Sigmoid colon (tissue), 7 donors: ENCODE data around the gene IL23A. TPM values are rescaled to one million over a fixed set of nuclear protein-coding genes. Genes with fewer than 3 reads are reported as not detected.

ENCODE experiments used
- DNase-seq: peaks from one replicate; pipeline ENCODE4 v3.0.0-alpha.2; 2019
- H3K27ac ChIP-seq, 4 donors: fragments of 200-600 bp; sonication (generic); one replicate each; pipeline ENCODE4 v1.5.1; 2016 to 2019; ENCODE audit warnings: mild to moderate bottlenecking in 1 of 4
- H3K27me3 ChIP-seq, 3 donors: fragments of 200-600 bp; sonication (generic); one replicate each; pipeline ENCODE4 v1.5.1; 2019; ENCODE audit warnings: mild to moderate bottlenecking in 1 of 3
- H3K36me3 ChIP-seq, 4 donors: fragments of 200-600 bp; sonication (generic); one replicate each; pipeline ENCODE4 v1.5.1; 2016 to 2019
- H3K4me1 ChIP-seq, 4 donors: fragments of 200-600 bp; sonication (generic); one replicate each; pipeline ENCODE4 v1.5.1; 2017 to 2019
- H3K4me3 ChIP-seq, 4 donors: fragments of 200-600 bp; sonication (generic); one replicate each; pipeline ENCODE4 v1.5.1; 2017 to 2019; ENCODE audit warnings: mild to moderate bottlenecking in 2 of 4, moderate library complexity in 1 of 4
- H3K9me3 ChIP-seq, 4 donors: fragments of 200-600 bp in 3 of 4; sonication (generic) in 3 of 4; one replicate each; pipeline versions ENCODE4 v1.5.1 to v1.6.1; 2013 to 2019
- EP300 ChIP-seq, 4 donors: sonication (generic); formaldehyde crosslinking; IDR thresholded peaks; one replicate each; pipeline ENCODE4 v1.6.1; 2017; ENCODE audit warnings: antibody characterized with exemption in 4 of 4
- POLR2A ChIP-seq, 2 donors: fragments of 450-650 bp; IDR thresholded peaks; one replicate each; pipeline ENCODE4 v1.6.1; 2016; ENCODE audit warnings: antibody characterized with exemption in 2 of 2, mild to moderate bottlenecking in 2 of 2, moderate library complexity in 2 of 2
- POLR2AphosphoS5 ChIP-seq, 4 donors: sonication (generic); formaldehyde crosslinking; IDR thresholded peaks; one replicate each; pipeline ENCODE4 v1.6.1; 2017; ENCODE audit warnings: antibody characterized with exemption in 4 of 4
- WGBS, 2 donors: extraction: QIAGEN DNeasy Blood & Tissue Kit; methylation state at CpG; one replicate each; pipeline ENCODE4 v1.1.7; 2013; 5-methylcytosine and 5-hydroxymethylcytosine counted together
- intact Hi-C: fragments of 100-400 bp; cut with DNase I; formaldehyde crosslinking; loops from one replicate; pipeline ENCODE4 v1.15.1; 2023
- polyA plus RNA-seq, 3 donors: library from polyadenylated mRNA; stranded (reverse); fragments of 200-250 nt; gene quantifications; one replicate each; pipeline ENCODE4 v1.2.3, GENCODE V29; 2013
- total RNA-seq, 4 donors: library from RNA; depleted of rRNA; stranded (reverse); fragments of >200 nt; gene quantifications; one replicate each; pipeline ENCODE4 v1.1.0, GENCODE V29; 2016
- TF ChIP-seq, protein P1 (sequence below), 4 experiments: fragments of 450-650 bp in 3 of 4; fragments of 200-600 bp in 1 of 4; IDR thresholded peaks; one replicate each; pipeline ENCODE4 v1.5.1; 2016 to 2019; ENCODE audit warnings: antibody characterized with exemption in 4 of 4, mild to moderate bottlenecking in 3 of 4, moderate library complexity in 2 of 4
- donor health status: healthy with polysubstance abuse.
- donor health status: Bipolar disorder and iron deficiency.
- donor health status: healthy.

Gene IL23A
- total and polyA plus RNA-seq, 7 donors: 3.6 TPM; not detected in 6

DNA sequence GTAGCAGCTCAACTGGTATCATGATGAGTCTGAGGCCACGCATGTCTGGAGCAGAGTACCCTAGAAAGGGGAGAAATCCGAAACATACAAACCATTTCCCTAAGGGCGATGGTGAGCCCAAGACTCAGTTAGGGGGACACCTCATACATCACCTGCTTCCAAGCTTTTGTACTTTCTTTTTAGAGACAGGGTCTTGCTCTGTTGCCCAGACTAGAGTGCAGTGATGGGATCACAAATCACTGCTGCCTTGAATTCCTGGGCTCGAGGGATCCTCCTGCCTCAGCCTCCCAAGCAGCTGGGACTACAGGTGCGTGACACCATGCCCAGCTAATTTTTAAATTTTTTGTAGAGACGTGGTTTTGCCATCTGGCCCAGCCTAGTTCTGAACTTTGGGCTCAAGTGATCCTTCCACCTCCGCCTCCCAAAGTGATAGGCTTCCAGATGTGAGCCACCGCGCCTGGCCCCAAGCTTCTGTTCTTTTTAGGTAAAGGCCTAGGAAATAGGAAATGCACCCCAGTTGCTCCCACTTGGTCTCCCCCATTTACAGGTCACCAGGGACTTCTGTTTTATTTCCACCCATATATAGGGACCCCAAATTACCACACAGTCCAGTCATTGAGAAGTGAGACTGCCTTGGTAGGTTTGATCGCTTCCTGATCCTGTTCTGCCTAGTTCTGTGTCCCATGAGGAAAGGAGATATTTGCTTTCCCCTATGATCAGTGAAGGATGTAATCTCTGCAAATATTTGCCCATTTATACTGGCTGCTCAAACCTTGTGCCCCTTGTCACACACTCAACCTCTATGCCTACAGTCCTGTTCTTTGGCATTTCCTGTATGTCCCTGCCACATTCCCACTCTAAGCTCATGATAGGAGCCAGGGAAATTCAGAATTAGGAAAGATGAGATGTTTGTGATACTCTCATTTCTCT, 23.7 kb downstream of the IL23A start, which contains the start of gene APOF:
Gene APOF, minus strand, starts transcription at position 728 of the 930 bp plus-strand sequence. Its CDS starts 112 bp downstream, at position 616.
- Histone ChIP-seq H3K4me3 (no peak within 1 kb of the TSS), H3K9me3 (no peaks in the 10 kb centered on the region), H3K36me3 (no peaks in the 10 kb centered on the region), H3K4me1 (peaks cover 0 to 22% (median 18%) of the 10 kb centered on the region in 4 donors), H3K27ac (no peak within 1 kb of the TSS), H3K27me3 (no peaks in the 10 kb centered on the region)
- peak; percentile 34 for DNase-seq
- no peak for TF ChIP-seq EP300 (IDR thresholded peaks at IDR 0.05)
- no peak for TF ChIP-seq POLR2AphosphoS5 (IDR thresholded peaks at IDR 0.05)
- no peak for TF ChIP-seq POLR2A (IDR thresholded peaks at IDR 0.05)
- TF ChIP-seq, protein P1, sequence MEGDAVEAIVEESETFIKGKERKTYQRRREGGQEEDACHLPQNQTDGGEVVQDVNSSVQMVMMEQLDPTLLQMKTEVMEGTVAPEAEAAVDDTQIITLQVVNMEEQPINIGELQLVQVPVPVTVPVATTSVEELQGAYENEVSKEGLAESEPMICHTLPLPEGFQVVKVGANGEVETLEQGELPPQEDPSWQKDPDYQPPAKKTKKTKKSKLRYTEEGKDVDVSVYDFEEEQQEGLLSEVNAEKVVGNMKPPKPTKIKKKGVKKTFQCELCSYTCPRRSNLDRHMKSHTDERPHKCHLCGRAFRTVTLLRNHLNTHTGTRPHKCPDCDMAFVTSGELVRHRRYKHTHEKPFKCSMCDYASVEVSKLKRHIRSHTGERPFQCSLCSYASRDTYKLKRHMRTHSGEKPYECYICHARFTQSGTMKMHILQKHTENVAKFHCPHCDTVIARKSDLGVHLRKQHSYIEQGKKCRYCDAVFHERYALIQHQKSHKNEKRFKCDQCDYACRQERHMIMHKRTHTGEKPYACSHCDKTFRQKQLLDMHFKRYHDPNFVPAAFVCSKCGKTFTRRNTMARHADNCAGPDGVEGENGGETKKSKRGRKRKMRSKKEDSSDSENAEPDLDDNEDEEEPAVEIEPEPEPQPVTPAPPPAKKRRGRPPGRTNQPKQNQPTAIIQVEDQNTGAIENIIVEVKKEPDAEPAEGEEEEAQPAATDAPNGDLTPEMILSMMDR (IDR thresholded peaks at IDR 0.05): no peak
- intact Hi-C loops: no loop called here
- 92 to 94% methylated on average over 10 of the region's 10 CpGs for WGBS, 2 donors

DNA sequence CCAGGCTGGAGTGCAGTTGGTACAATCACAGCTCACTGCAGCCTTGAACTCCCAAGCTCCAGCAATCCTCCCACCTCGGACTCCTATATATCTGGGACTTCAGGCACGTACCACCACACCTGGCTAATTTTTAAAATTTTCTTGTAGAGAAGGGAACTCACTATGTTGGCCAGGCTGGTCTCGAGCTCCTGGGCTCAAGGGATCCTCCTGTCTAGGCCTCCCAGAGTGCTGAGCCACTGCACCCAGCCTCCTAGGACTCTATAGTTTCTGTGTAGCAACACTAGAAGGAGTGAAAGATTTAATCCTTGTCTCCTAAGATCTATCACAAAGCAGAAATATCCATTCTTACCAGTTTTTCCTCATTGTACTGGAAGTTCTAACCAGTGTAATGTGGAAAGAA, 28.3 kb downstream of the IL23A start:
- no peaks in the 10 kb centered on the region for H3K36me3 ChIP-seq
- DNase-seq: no peak
- 92% methylated on average over 3 of the region's 3 CpGs for whole genome bisulfite sequencing, 2 donors
- H3K27ac ChIP-seq: no peak overlapping the region
- H3K9me3 ChIP-seq: no peaks in the 10 kb centered on the region
- H3K4me3 ChIP-seq: no peak overlapping the region
- no peak for TF ChIP-seq POLR2A (IDR thresholded peaks at IDR 0.05)
- TF ChIP-seq POLR2AphosphoS5 (IDR thresholded peaks at IDR 0.05): no peak
- TF ChIP-seq, protein P1 (IDR thresholded peaks at IDR 0.05): no peak
- TF ChIP-seq EP300 (IDR thresholded peaks at IDR 0.05): no peak
- intact Hi-C loops: no loop called here
- no peaks in the 10 kb centered on the region for H3K4me1 ChIP-seq
- no peaks in the 10 kb centered on the region for H3K27me3 ChIP-seq

GRCh38 chr12:56373515-56373914, 34.8 kb downstream of the IL23A start:
- intact Hi-C loops: no loop called here
- Histone ChIP-seq H3K36me3 (no peaks in the 10 kb centered on the region), H3K4me3 (no peak overlapping the region), H3K27me3 (no peaks in the 10 kb centered on the region), H3K4me1 (no peaks in the 10 kb centered on the region), H3K27ac (no peak overlapping the region), H3K9me3 (no peaks in the 10 kb centered on the region)
- TF ChIP-seq POLR2A (IDR thresholded peaks at IDR 0.05) (no peak), POLR2AphosphoS5 (IDR thresholded peaks at IDR 0.05) (no peak), EP300 (IDR thresholded peaks at IDR 0.05) (no peak)
- TF ChIP-seq, protein P1 (IDR thresholded peaks at IDR 0.05): no peak
- WGBS, 2 donors: 98 to 100% methylated on average over 1 of the region's 1 CpG
- DNase-seq: no peak

- H3K9me3 ChIP-seq: no peaks in the 10 kb centered on the region
- no peaks in the 10 kb centered on the region for H3K4me1 ChIP-seq
- no peak for DNase-seq
- no peak for TF ChIP-seq POLR2A (IDR thresholded peaks at IDR 0.05)
- H3K4me3 ChIP-seq: no peak overlapping the region
- intact Hi-C loops: no loop called here
- WGBS, 2 donors: 54 to 72% methylated on average over 7 of the region's 7 CpGs
- no peaks in the 10 kb centered on the region for H3K27me3 ChIP-seq
- H3K36me3 ChIP-seq: no peaks in the 10 kb centered on the region
- no peak overlapping the region for H3K27ac ChIP-seq
Measured at GRCh38 chr12:56374726-56375597, 36.3 kb downstream of the IL23A start.
